Measurements from ENCODE around the gene NT5M. TPM values are rescaled to one million over a fixed set of nuclear protein-coding genes. Genes with fewer than 3 reads are reported as not detected.
A peak's percentile ranks its signal among the peaks of the same experiment; 100 is the strongest.
"Not testable (repeated sequence)": the region's sequence is repeated elsewhere in the genome, so short reads cannot be mapped to it uniquely, and the experiment has no call there.

Gene NT5M
- 2.8 TPM for total RNA-seq
- polyA plus RNA-seq (ENCODE audit: insufficient read depth, low read depth, low replicate concordance) = 10.0 TPM
- long read RNA-seq, donor 1, partial matches to known transcripts = 1,163 of 1,163 reads
- long read RNA-seq, donor 1, other reads (novel, unspliced or antisense) = 0 of 1,163 reads
- long read RNA-seq, donor 2, partial matches to known transcripts = 0 of 3 reads
- long read RNA-seq, donor 2, other reads (novel, unspliced or antisense) = 0 of 3 reads
- long read RNA-seq, donor 3 = 0 reads
- long read RNA-seq, donor 4, partial matches to known transcripts = 0 of 1 reads
- long read RNA-seq, donor 4, other reads (novel, unspliced or antisense) = 0 of 1 reads
- long read RNA-seq, donor 5 = 0 reads
- long read RNA-seq, donor 6, partial matches to known transcripts = 0 of 2 reads
- long read RNA-seq, donor 6, other reads (novel, unspliced or antisense) = 0 of 2 reads
- long read RNA-seq, donor 7, partial matches to known transcripts = 0 of 1 reads
- long read RNA-seq, donor 7, other reads (novel, unspliced or antisense) = 0 of 1 reads
- long read RNA-seq, donor 8 = 0 reads
- long read RNA-seq, donor 9, partial matches to known transcripts = 0 of 2 reads
- long read RNA-seq, donor 9, other reads (novel, unspliced or antisense) = 0 of 2 reads
- long read RNA-seq, donor 10, partial matches to known transcripts = 0 of 1 reads
- long read RNA-seq, donor 10, other reads (novel, unspliced or antisense) = 0 of 1 reads

DNA sequence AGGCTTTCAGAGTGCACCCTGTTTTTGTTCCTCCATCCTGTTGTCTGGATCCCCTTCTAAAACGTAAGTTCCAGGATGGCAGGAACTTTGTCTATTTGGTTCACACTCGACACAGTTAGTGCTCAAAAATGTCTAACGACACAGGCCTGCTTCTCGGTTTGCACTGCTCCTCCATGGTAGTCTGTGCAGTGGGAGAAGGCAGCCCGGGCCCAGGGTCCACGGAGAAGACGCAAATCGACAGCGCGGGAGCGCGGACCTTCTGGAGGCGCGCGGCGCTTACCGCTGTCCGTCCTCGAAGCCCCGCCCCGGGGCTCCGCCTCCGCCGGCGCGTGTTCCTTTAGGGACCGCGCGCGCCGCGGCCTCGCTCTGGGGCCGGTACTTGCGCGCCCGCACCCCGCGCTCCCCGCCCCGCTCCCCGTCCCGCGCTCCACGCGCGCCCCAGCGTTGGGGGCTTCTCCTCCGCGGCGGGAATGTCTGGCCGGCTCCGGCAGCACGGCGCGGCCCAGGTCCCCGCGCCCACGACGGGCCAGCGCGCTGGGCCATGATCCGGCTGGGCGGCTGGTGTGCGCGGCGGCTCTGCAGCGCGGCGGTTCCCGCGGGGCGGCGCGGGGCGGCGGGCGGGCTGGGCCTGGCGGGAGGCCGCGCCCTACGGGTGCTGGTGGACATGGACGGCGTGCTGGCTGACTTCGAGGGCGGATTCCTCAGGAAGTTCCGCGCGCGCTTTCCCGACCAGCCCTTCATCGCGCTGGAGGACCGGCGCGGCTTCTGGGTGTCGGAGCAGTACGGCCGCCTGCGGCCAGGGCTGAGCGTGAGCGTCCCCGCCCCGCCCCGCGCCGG, at the start of gene NT5M:
TSS of gene NT5M (plus strand) at position 364 of the 837 bp plus-strand sequence. CDS start at position 542, 178 bp downstream.
- peak within 1 kb of the TSS; percentile 16 to 51 (median 41) for H3K9ac ChIP-seq (ENCODE audit: low read length in 3 of 3)
- DNase-seq = peak; percentile 76 to 92 (median 88)
- H3K9me3 ChIP-seq (ENCODE audit: control insufficient read depth in 2 of 3, insufficient read depth in 1 of 3, low read length in 3 of 3) = no peaks in the 10 kb centered on the region
- intact Hi-C loops (cut with DNase I) = no loop called here
- TF ChIP-seq, protein P1, sequence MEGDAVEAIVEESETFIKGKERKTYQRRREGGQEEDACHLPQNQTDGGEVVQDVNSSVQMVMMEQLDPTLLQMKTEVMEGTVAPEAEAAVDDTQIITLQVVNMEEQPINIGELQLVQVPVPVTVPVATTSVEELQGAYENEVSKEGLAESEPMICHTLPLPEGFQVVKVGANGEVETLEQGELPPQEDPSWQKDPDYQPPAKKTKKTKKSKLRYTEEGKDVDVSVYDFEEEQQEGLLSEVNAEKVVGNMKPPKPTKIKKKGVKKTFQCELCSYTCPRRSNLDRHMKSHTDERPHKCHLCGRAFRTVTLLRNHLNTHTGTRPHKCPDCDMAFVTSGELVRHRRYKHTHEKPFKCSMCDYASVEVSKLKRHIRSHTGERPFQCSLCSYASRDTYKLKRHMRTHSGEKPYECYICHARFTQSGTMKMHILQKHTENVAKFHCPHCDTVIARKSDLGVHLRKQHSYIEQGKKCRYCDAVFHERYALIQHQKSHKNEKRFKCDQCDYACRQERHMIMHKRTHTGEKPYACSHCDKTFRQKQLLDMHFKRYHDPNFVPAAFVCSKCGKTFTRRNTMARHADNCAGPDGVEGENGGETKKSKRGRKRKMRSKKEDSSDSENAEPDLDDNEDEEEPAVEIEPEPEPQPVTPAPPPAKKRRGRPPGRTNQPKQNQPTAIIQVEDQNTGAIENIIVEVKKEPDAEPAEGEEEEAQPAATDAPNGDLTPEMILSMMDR (IDR thresholded peaks at IDR 0.05; ENCODE audit: borderline replicate concordance, extremely low read depth, insufficient read depth) = no peak
- H3K36me3 ChIP-seq (ENCODE audit: control insufficient read depth in 2 of 3, insufficient read depth in 3 of 3, low read length in 3 of 3) = no peaks in the 10 kb centered on the region
- H3K27ac ChIP-seq (ENCODE audit: low read depth in 2 of 2, low read length in 2 of 2) = peak within 1 kb of the TSS; percentile 9 to 33
- H3K4me3 ChIP-seq (ENCODE audit: low read length in 3 of 3) = peak within 1 kb of the TSS; percentile 55 to 84 (median 71)
- peaks cover 0 to 6% (median 0%) of the 10 kb centered on the region in 3 donors for H3K4me1 ChIP-seq (ENCODE audit: control insufficient read depth in 2 of 3, insufficient read depth in 2 of 3, low read depth in 1 of 3, low read length in 3 of 3)
- no peaks in the 10 kb centered on the region for H3K27me3 ChIP-seq (ENCODE audit: control insufficient read depth, insufficient read depth, low read length)
- no peak for FAIRE-seq

DNA sequence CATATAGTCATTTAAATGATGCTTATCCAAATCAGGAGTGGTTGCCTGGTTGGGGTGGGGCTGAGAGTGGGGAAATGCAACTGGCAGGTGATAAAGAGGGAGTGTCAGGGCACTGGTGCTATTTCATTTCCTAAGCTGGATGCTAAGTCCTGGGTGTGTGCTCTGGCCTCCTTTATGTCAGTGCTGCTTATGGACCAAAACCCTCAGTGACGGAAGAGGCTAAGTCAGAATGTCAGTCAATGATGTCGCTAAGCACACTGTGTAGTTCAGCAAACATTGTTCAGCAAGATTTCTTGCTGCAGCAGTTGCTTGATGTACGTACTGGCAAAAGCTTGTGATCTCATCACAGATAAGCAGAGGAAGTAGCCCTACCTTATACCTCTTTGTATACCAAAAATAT, 49.8 kb upstream of the NT5M start:
- H3K9ac ChIP-seq (ENCODE audit: low read length in 3 of 3) = no peak overlapping the region
- intact Hi-C loops (cut with DNase I) = no loop called here
- H3K4me3 ChIP-seq (ENCODE audit: low read length in 3 of 3) = no peak overlapping the region
- H3K9me3 ChIP-seq (ENCODE audit: control insufficient read depth in 2 of 3, insufficient read depth in 1 of 3, low read length in 3 of 3) = no peaks in the 10 kb centered on the region
- no peaks in the 10 kb centered on the region for H3K4me1 ChIP-seq (ENCODE audit: control insufficient read depth in 2 of 3, insufficient read depth in 2 of 3, low read depth in 1 of 3, low read length in 3 of 3)
- no peaks in the 10 kb centered on the region for H3K27me3 ChIP-seq (ENCODE audit: control insufficient read depth, insufficient read depth, low read length)
- no peak for DNase-seq
- H3K27ac ChIP-seq (ENCODE audit: low read depth in 2 of 2, low read length in 2 of 2) = no peak overlapping the region
- H3K36me3 ChIP-seq (ENCODE audit: control insufficient read depth in 2 of 3, insufficient read depth in 3 of 3, low read length in 3 of 3) = peaks cover 6 to 29% (median 11%) of the 10 kb centered on the region in 3 donors
- TF ChIP-seq, protein P1 (IDR thresholded peaks at IDR 0.05; ENCODE audit: borderline replicate concordance, extremely low read depth, insufficient read depth) = no peak
- no peak for FAIRE-seq

DNA sequence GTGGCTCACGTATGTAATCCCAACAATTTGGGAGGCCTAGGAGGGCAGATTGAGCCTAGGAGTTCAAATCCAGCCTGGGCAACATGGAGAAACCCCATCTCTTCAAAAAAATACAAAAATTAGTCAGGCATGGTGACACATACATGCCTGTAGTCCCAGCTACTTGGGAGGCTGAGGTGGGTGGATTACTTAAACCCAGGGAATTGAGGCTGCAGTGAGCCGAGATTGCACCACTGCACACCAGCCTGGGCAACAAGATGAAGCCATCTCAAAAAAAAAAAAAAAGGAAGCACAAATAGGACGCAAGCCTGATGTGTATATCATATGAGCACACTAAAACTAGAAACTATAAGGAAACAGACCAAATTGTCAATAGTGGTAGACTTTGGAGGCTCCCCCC, 49.1 kb upstream of the NT5M start:
- FAIRE-seq = no peak
- TF ChIP-seq, protein P1 (IDR thresholded peaks at IDR 0.05; ENCODE audit: borderline replicate concordance, extremely low read depth, insufficient read depth) = no peak
- Histone ChIP-seq H3K27ac (ENCODE audit: low read depth in 2 of 2, low read length in 2 of 2) (no peak overlapping the region), H3K4me3 (ENCODE audit: low read length in 3 of 3) (no peak overlapping the region), H3K36me3 (ENCODE audit: control insufficient read depth in 2 of 3, insufficient read depth in 3 of 3, low read length in 3 of 3) (peaks cover 6 to 31% (median 12%) of the 10 kb centered on the region in 3 donors), H3K9me3 (ENCODE audit: control insufficient read depth in 2 of 3, insufficient read depth in 1 of 3, low read length in 3 of 3) (no peaks in the 10 kb centered on the region), H3K9ac (ENCODE audit: low read length in 3 of 3) (no peak overlapping the region), H3K27me3 (ENCODE audit: control insufficient read depth, insufficient read depth, low read length) (no peaks in the 10 kb centered on the region), H3K4me1 (ENCODE audit: control insufficient read depth in 2 of 3, insufficient read depth in 2 of 3, low read depth in 1 of 3, low read length in 3 of 3) (no peaks in the 10 kb centered on the region)
- DNase-seq = no peak
- intact Hi-C loops (cut with DNase I) = no loop called here

DNA sequence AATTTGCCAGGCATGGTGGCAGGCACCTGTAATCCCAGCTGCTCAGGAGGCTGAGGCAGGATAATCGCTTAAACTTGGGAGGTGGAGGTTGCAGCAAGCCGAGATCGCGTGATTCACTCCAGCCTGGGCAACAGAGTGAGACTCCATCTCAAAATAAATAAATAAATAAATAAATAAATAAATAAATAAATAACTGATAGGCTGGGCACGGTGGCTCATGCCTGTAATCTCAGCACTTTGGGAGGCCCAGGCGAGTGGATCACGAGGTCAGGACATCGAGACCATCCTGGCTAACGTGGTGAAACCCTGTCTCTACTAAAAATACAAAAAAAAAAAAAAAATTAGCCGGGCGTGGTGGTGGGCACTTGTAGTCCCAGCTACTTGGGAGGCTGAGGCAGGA, 47.5 kb upstream of the NT5M start:
- H3K9me3 ChIP-seq (ENCODE audit: control insufficient read depth in 2 of 3, insufficient read depth in 1 of 3, low read length in 3 of 3); FAIRE-seq; H3K4me1 ChIP-seq (ENCODE audit: control insufficient read depth in 2 of 3, insufficient read depth in 2 of 3, low read depth in 1 of 3, low read length in 3 of 3); H3K27me3 ChIP-seq (ENCODE audit: control insufficient read depth, insufficient read depth, low read length); H3K4me3 ChIP-seq (ENCODE audit: low read length in 3 of 3); H3K27ac ChIP-seq (ENCODE audit: low read depth in 2 of 2, low read length in 2 of 2); intact Hi-C loops (cut with DNase I); H3K9ac ChIP-seq (ENCODE audit: low read length in 3 of 3); DNase-seq: not testable (repeated sequence)
- peaks cover 12 to 43% (median 20%) of the 10 kb centered on the region in 3 donors for H3K36me3 ChIP-seq (ENCODE audit: control insufficient read depth in 2 of 3, insufficient read depth in 3 of 3, low read length in 3 of 3)
